Fibroblast of pulmonary artery (primary cell): ENCODE results near the gene MYO10.

ENCODE experiments used
- DNase-seq: peaks from one replicate; pipeline ENCODE4 v3.0.0-alpha.2; 2010; ENCODE audit warnings: low read depth
- H3K4me3 ChIP-seq: replicated peaks from 2 replicates; pipeline ENCODE4 v1.5.1; 2011; ENCODE audit warnings: low read depth, mild to moderate bottlenecking, control low read depth, low read length, moderate library complexity
- TF ChIP-seq, protein P1 (sequence below): IDR thresholded peaks from 2 replicates; pipeline ENCODE4 v1.5.1; 2011; ENCODE audit warnings: mild to moderate bottlenecking, control low read depth, low read length, inconsistent platforms; ENCODE audit errors: missing control alignments

Gene MYO10

DNA sequence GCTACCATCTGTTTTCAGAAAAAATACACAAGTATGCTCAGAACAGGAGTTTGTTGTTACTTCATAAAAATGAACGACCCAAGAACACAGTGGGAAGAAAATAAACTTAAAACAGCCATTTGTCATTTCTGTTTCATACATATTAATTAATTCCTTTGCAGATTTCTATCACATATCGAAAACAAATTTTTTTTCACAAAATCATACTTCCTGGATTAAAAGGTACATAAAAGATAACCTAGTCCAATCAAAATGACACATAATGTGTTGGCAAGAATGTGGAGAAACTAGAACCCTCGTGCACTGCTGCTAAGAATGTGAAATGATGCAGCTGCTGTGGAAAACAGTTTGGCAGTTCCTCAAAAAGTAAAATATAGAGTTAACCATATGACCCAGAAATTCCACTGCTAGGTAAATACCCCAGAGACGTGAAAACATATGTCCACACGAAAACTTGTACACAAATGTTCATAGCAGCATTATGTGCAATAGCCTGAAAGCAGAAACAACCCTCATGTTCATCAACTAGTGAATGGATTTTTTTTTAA, 46.0 kb downstream of the MYO10 start:
- DNase-seq = peak; percentile 84

DNA sequence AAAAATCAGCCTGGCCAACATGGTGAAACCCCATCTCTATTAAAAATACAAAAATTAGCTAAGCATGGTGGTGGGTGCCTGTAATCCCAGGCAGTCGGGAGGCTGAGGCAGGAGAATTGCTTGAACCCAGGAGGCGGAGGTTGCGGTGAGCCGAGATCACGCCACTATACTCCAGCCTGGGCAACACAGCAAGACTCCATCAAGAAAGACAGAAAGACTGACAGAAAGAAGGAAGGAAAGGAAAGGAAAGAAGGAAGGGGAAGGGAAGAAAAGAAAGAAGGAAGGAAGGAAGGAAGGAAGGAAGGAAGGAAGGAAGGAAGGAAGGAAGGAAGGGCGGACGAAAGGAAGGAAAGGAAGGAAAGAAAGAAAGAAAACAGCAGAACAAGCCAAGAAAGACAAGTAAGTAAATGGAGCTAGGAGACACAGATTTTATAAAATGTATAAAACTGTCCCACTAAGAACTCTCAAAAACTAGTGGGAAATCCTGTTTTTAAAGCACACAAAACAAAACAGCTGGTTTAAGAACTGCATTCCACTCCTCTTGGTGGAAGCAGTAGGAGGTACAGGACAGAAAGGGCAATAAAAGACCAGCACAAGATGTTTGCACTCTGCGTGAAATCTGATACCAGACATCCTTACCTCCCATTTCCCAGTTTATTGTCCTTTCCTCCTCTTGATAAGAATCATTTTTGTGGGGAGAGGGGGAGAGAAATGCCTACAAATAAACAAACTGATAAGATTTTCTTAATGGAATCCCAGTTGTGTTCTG, 46.7 kb downstream of the MYO10 start:
- TF ChIP-seq, protein P1, sequence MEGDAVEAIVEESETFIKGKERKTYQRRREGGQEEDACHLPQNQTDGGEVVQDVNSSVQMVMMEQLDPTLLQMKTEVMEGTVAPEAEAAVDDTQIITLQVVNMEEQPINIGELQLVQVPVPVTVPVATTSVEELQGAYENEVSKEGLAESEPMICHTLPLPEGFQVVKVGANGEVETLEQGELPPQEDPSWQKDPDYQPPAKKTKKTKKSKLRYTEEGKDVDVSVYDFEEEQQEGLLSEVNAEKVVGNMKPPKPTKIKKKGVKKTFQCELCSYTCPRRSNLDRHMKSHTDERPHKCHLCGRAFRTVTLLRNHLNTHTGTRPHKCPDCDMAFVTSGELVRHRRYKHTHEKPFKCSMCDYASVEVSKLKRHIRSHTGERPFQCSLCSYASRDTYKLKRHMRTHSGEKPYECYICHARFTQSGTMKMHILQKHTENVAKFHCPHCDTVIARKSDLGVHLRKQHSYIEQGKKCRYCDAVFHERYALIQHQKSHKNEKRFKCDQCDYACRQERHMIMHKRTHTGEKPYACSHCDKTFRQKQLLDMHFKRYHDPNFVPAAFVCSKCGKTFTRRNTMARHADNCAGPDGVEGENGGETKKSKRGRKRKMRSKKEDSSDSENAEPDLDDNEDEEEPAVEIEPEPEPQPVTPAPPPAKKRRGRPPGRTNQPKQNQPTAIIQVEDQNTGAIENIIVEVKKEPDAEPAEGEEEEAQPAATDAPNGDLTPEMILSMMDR = no peak
- peak; percentile 80 for DNase-seq
- no peak overlapping the region for H3K4me3 ChIP-seq

More for the DNA sequence above, 46.0 kb downstream of the MYO10 start:
- no peak overlapping the region for H3K4me3 ChIP-seq
- TF ChIP-seq, protein P1 = no peak

DNA sequence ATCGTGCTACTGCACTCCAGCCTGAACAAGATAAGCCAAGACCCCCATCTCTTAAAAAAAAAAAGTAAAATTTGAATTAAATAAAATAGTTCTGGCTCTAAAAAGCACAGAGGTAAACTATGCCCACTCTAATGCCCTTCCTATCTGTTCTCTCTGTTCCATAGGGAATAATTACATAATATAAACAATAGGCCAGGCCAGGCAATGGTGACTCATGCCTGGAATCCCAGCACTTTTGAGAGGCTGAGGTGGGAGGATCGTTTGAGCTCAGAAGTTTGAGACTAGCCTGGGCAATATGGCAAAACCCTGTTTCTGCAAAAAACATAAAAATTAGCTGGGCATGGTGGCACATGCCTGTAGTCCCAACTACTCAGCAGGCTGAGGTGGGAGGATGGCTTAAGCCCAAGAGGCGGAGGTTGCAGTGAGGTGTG, 47.4 kb downstream of the MYO10 start:
- TF ChIP-seq, protein P1 = no peak
- peak; percentile 79 for DNase-seq
- H3K4me3 ChIP-seq = no peak overlapping the region

DNA sequence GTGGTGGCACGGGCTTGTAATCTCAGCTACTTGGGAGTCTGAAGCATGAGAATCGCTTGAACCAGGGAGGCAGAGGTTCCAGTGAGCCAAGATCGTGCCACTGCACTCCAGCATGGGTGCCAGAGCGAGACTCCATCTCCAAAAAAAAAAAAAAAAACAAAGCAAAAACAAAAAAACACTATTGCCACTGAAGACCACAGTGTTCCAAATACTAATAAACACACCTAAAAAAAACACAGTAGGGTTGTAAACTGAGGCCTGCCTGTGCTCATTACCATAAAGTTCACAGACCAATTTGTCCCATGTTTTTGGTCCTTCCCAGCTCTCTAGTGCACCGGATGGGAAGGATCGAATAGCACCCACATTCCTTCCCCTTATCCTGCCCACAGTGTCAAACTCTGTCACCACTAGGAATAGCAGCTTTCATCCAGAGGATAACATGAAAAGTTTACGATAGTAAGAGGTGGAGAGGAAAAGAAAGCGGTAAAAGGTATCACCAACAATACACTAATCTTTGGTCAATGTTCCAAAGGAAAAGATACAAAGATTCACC, 49.2 kb downstream of the MYO10 start:
- TF ChIP-seq, protein P1 = no peak
- no peak overlapping the region for H3K4me3 ChIP-seq

DNA sequence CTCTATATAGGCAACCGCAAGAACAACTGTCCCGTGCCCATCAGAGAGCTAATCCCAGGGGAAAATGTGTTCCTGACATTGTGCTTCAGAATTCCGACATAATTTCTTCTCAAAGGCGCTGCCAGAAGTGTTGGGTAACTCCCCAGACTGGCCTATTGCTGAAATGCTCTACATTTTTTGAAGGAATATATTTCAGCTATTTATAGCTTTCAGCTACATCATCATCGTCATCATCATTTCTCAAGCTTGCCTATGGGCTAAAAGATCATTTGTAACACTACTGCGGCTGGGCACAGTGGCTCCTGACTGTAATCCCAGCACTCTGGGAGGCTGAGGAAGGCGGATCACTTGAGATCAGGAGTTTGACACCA, 49.7 kb downstream of the MYO10 start:
- TF ChIP-seq, protein P1 = no peak
- H3K4me3 ChIP-seq = no peak overlapping the region
- DNase-seq = peak; percentile 98

More for the DNA sequence above, 49.2 kb downstream of the MYO10 start:
- no peak for DNase-seq

GRCh38 chr5:16885635-16886365, 50.3 kb downstream of the MYO10 start:
- no peak for DNase-seq
- TF ChIP-seq, protein P1 = no peak
- no peak overlapping the region for H3K4me3 ChIP-seq
